HG03097 (cell line): ENCODE data around the gene HEMGN.
"Not testable (repeated sequence)": the region's sequence is repeated elsewhere in the genome, so short reads cannot be mapped to it uniquely, and the experiment has no call there.

Experiments used
- ATAC-seq: cut with Tn5 transposase; IDR thresholded peaks from one replicate; pipeline ENCODE4 v1.9.1; 2021; ENCODE audit not compliant: unreplicated experiment, low FRiP score

HEMGN gene

GRCh38 chr9:97938081-97938644 is at the start of gene HEMGN:
Gene HEMGN (minus strand): TSS chr9:97938172. CDS start chr9:97938136, 36 bp downstream.
- ATAC-seq: no peak

DNA sequence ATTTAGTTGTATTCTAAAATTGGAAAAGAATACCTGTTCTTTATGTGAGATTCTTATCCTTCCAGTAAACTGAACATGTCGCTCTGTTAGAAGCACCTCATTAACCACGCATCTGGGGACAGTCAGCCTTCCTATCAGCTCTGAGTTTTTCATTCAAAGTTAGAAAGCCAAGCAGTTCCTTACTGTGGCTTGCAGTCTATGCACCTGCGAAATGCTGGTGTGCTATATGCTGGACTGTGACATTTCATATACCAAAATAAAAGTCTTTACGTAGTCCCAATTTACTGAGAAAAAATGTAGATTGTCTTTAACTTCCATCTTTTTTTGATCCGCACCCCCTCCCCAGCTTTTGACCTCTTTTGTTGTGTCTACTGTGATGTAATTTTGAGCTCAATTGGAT is 49.5 kb upstream of the HEMGN start:
- ATAC-seq: no peak

DNA sequence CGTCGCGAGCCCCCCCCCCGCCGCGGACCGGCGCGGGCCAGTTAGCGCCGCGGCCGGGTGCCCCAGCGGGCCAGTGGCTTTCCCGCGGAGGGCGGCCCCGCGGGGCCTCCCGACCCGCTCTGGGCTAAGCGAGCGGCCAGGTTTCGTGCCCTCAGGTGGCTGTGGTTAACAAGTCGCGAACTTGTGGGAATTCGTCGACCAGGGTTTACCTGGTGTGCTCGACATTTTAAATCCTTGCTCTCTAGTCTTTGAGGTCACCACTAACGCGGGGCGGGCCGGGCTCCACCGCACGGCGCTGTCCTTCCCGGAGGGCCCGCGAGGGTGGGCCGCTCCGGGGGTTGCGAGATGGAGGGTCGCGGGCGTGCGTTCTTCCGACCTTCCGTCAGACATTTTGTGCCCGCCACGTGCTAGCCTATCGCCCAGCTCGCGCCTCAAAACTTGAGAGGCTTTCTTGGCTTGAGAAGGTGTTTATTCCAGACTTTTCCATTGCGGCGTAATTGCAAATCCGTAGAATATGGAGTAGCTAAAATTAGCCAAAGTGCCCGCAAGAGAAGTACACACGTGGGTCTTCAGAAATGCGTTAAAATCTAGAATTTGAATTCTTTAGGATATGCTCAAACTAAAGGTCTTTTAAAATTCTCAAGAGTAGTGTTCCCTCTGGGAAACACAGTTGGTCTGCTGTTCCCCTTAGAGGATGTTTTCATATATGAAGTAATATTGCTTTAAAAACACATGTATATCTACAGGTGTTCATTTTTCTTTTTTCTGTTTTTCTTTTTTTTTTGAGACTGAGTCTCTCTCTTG is 47.3 kb upstream of the HEMGN start:
- no peak for ATAC-seq

DNA sequence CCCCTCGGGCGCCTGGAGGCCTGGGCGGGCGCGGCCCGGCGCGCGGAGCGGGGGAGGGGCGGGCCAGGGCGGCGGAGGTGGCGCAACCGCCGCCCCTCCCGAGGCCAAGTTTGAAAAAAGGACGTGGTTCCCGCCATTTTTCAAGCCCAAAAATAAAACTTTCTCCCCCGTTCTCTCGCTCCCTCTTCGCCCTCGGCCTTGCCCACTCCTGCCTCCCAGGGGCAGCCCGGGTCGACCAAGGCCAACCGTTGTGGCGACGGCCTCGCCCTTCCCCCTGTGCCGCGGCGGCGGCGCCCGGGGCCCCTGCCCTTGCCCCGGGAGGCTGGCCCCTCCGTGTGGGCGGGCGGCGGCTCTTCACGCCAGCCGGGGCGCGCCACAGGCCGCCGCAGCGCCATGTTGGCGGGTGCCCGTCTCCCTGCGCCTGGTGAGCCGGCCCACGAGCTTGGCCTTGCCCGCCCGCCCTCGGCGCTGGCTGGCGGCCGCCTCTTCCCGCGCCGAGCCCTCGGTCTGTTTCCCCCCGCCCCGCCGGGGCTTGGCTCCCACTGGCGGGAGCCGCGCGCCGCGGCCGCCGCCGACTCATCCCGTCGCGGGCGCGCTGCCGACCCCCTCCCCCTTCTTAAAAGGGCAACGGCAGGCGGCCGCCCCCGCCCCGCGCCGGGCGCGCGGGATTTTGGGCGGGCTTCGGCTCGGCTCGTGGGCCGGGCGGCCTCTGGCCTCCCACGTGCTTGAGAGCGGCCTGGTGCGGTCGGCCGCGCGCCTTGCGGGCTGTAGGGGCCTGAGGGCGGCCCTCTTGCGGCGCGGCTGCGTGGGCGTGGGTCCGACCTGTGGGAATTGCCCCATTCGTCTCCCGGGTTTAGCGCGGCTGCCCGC is 46.5 kb upstream of the HEMGN start:
- ATAC-seq: no peak

DNA sequence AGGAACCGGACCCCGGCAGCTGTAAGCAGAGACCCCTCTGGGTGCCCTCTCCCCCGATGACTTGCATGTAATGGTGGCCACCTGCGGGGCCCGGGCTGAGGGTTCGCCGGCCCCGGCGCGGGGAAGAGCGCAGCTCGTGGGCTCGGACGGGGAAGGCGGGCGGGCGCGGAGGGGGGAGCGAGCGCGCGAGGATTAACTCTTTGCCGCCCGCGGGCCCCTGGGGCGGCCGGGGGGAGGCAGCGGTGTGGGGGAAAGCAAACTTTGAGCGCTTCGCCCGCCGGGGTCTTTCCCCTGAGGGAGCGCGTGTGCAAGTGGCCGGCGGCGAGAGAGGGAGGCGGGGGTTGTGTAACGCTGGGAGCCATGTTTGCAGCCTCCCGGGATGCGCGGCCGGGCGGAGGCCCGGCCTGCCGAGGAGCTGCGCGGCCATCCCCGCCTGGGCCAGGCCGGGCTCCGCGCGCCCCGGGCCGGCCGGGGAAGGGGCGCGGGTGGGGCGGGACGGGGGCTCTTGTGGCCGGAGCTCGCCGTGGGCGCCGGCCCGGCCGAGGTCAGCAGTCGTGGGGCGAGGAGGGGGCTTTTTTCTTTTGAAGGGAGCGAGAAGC is 45.7 kb upstream of the HEMGN start:
- peak; percentile 8 for ATAC-seq

- ATAC-seq: peak; percentile 67
Measured at GRCh38 chr9:97982683-97983588, 45.0 kb upstream of the HEMGN start, which contains the start of gene ANP32B. Gene ANP32B (plus strand): TSS chr9:97983341. CDS start chr9:97983556, 215 bp downstream.

GRCh38 chr9:97981846-97982682 is 44.1 kb upstream of the HEMGN start:
- no peak for ATAC-seq

DNA sequence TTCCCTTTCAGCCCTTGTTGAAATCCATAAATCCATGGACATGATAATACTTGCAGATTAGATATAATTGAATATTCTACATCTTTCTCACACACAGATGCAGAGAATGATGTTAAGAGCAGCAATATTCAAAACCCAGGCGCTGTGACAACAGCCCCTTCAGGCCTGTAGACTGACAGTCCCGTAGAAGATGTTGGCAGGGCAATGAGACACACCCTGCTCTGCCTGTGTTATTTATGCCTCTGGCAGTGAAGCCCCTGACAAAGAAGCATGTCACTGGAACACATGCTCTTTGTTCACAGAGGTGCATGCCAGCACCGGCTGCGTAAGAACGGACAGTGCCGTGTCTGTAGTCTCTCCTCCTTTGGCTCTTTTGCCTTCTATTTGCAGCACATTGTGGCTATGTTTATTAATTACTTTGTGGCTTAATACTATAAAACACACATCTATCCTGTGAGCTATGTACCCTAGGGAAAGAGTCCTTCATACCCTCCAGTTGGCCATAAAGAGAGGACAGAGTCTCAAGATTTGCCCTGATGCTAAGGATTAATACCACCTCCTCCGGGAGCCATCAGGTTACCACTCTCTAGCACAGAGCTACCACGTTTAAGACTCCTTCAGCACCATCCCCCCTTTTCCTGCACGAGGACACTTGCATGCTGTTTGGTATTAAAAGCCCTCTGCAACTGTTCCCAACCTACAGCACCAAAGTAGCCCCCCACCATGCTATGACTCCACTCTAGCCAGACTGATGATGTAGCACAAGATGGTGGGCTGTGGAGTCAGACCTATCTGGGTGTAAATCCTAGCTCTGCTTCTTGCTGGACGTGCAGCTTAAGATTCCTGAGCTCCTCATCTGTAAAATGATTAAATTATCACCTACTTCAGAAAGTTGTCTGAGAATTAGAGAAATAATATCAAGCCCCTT is 43.2 kb upstream of the HEMGN start:
- no peak for ATAC-seq

DNA sequence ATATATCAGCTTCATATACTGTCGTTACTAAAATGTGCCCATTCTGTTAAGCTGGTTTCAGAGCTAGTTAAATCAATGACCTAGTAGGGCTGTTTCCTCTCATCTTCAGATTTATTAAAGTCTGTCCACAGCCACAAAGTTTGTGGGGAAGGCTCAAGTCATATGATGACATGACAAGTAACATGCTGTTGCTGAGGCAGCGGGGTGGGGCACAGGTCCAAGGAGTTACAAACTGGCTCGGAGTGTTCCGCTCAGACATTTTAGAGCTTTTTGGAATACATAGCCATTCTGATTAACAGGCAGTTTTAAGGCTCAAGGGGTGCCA is 42.5 kb upstream of the HEMGN start:
- ATAC-seq: no peak

DNA sequence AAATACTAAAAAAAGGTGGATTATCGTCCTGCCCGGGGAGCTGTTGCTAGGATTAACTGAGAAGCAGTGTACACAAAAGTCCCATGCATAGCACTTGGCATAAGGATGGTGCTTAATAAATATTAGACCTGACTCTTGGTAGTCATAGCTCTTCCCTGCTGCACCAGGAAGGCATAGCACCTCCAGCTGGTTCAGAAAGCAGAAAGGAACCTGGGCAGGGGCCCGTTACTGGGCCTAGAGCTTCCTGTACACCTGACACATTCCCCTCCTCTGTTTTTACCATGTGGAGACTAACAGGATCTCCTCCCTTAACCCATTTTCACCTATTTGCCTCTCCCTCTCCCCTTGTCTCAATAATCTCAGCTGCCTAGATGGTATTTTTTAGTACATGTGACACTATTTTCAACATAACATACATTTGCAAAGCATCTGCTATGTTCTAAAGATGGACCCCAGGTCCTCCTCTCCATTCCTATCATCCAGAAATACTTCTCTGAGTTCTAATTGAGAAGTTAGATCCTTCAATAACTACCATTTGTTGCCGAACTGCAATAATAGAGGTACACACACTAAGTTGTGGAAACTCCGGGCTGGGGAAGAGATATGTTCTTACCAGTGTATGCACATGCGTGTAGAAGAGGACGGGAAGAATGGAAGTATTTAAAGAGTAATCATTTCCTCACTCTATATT is 42.0 kb upstream of the HEMGN start:
- no peak for ATAC-seq

- no peak for ATAC-seq
Measured at GRCh38 chr9:97978371-97979130, 40.6 kb upstream of the HEMGN start.

- not testable (repeated sequence) for ATAC-seq
Measured at GRCh38 chr9:97976633-97977032, 38.7 kb upstream of the HEMGN start.

- ATAC-seq: no peak
Measured at GRCh38 chr9:97975376-97975775, 37.4 kb upstream of the HEMGN start.

- no peak for ATAC-seq
Measured at GRCh38 chr9:97972753-97973152, 34.8 kb upstream of the HEMGN start.

DNA sequence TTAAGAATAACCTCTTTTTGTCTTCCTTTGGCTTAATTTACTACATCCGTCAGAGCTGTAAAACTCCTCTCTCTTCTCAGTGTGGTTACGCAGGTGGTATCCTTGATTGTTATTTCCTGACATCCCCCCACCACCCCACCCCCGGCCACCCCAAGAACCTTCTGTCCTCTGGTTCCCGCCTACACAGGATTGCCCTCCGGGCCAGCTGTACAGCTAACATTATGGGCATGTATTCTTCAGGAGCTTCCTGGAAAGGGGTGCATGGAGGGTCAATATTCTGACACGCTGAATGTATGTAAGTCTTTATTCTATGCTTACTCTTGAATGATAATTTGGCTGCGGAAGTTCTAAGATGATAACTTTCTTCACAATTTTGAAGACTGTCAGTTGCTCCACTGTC is 32.2 kb upstream of the HEMGN start:
- ATAC-seq: no peak

- no peak for ATAC-seq
Measured at GRCh38 chr9:97969014-97969413, 31.0 kb upstream of the HEMGN start.

- no peak for ATAC-seq
Measured at GRCh38 chr9:97966493-97966892, 28.5 kb upstream of the HEMGN start.
